HG03066 (cell line): ENCODE measurements around the gene ULBP3.

Experiments
- ATAC-seq: cut with Tn5 transposase; IDR thresholded peaks from one replicate; pipeline ENCODE4 v1.9.1; 2021; ENCODE audit warnings: low read depth; ENCODE audit not compliant: unreplicated experiment

Gene ULBP3

GRCh38 chr6:150068720-150069648 lies at the start of gene ULBP3:
ULBP3 (minus strand) TSS chr6:150069121; CDS start chr6:150069066, 55 bp downstream.
- ATAC-seq = peak; percentile 49

GRCh38 chr6:150118627-150119026 lies 49.7 kb upstream of the ULBP3 start:
- no peak for ATAC-seq

DNA sequence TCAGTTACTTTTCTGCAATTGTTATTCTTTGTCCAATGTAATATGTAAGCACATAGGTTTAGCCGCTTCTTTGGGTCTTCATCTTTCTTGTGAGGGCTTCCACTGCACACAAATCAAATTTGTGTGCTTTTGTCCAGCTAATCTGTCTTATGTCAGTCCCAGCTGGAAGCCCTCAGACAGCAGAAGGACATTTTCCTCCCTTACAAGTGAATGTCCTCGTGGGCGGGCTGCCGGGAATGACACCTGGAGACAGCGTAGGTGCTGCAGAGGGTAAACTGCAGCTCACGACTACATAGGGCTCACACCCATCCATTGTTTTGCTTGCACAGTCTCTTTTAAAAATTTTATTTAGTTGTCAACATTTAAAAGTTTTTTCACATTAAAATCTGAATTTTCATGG lies 49.3 kb upstream of the ULBP3 start:
- no peak for ATAC-seq

- no peak for ATAC-seq
These were observed 47.4 kb upstream of the ULBP3 start for GRCh38 chr6:150116200-150116800.

DNA sequence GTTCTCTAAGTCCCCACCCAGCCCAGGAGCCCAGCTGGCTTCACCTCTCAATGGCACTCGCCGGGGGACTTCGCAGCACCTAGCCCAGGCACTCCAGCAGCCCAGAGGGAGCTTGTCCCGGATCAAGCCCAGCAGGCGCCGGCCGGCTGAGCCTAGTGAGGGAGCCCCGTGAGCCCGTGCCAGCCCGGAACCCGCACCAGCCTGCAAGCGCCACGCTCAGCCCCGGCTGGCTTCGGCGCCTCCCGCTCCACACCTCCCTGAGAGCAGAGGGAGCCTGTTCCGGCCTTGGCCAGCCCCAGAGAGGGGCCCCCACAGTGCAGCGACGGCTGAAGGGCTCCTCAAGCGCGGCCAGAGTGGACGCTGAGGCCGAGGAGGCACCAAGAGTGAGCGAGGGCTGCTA lies 46.8 kb upstream of the ULBP3 start:
- ATAC-seq = no peak

DNA sequence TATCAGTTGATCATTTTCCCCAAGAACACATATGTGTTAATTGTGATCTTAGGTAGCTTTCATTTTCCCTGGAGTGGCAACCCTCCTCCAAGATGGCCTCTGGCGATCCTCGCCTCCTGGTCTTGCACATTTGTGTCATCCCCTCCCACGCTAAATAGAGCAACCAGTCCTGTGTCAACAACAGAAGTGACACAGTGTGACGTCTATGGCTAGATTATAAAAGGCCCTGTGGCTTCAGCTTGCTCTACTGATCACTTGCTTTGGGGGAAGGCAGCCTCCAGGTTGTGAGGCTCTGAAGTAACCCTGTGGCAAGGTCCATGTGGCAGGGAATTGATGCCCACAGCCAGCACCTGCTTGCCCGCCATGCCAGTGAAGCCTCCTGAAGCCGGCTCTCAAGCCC lies 43.3 kb upstream of the ULBP3 start:
- ATAC-seq = no peak

GRCh38 chr6:150102750-150103270 lies 33.9 kb upstream of the ULBP3 start:
- ATAC-seq = no peak

GRCh38 chr6:150100745-150101144 lies 31.8 kb upstream of the ULBP3 start:
- ATAC-seq = no peak

GRCh38 chr6:150099953-150100352 lies 31.0 kb upstream of the ULBP3 start:
- no peak for ATAC-seq

GRCh38 chr6:150099546-150099945 lies 30.6 kb upstream of the ULBP3 start:
- no peak for ATAC-seq

DNA sequence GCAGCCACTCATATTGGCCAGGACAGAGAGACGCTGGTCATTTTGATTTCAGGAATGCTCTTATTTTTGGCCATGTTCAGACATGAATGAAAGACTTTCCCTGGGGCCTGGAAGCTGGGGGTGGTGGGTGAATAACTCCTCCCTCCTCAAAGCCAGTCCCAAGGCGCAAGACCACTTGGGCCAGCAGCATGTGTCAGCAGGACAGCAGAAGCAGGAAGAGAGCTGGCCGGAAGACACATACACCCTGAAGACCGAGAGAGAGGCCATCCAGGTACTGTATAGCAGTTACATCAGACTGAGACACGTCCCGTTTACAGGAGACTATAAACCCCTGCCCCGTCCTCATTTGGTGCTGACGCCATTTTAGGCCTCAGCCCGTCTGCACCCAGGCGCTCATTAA lies 29.2 kb upstream of the ULBP3 start:
- no peak for ATAC-seq

DNA sequence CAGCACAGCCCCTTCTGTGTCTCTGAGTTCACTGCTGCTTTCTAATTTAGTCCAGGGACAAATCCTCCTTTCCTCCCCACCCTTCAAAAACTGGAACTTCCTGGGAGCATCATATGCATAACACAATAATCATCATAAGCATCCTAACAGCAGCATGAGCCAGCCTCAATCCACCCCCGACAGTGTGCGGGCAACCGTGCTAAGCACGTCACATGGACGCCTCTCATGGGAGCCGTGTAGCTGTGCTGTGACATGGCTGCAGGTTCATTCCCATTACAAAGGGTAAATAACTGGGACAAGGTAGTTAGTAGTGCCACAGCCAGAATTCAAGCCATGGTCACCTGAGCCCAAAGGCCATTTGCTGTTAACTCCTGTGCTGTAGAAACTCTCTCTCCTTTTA lies 24.5 kb upstream of the ULBP3 start:
- ATAC-seq = no peak

DNA sequence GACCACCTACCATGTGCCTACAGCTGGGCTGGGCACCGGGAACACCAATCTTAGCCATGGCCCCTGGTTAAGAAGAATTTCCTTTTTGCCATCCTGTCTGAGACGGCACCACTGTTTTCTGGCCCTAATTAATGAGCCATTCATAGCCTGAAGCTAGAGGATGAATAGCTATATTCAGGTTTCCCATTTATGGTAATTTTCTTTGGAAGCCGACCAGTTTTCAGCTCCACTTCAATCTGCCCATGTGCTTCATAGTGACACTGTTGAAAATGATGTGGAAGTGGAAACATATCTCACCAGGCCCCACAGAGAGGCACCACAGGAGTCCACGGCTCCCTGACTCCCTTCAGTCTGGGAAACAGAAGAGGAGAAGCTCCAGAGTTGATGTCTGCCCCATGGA lies 22.6 kb upstream of the ULBP3 start:
- ATAC-seq = no peak

DNA sequence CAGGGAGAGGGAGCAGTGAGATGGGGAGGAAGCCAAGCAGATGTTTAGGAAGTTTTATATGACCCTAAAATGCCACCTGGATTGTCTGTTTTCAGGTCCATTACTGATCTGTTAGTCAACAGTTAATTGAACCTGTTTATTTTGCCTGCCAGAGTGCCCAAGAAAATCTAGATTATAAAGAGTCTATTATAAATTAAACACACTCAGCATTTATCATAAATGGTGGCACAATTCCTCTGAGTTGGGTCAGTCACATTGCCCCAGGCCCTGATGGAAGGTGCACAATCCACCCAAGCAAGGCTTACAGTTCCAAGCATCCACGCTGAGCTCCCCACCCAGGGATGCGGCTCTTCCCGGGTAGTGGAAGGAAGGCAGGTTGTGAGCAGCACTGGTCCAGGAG lies 21.4 kb upstream of the ULBP3 start:
- ATAC-seq = no peak

DNA sequence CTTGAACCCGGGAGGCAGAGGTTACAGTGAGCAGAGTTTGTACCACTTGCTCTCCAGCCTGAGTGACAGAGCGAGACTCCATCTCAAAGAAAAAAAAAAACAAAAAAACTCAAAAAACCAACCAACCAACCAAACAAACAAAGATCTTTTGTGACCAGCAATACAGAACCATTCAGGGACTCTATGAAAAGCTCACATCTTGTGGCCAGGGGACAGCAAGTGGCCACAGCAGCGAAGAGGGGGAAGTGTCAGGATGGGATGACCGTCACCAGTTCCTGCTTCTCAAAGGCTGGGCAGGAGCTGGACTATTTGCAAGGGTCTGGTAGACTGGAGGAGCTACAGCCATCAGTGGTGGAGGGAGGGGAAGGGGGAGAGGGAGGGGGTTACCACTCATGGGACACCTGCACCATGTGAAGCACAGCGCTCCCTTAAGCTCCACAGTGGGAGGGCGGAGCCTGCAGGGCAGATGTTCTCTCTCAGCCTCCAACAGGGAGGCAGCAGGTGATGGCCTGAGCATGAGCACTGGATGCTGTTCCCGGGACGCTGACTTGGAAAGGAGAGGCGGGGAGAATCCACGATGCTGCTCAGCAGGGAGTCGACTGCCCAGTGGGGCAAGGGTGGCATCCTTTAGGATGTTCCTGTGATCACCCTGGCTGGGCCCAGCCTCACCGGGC lies 19.7 kb upstream of the ULBP3 start:
- no peak for ATAC-seq

DNA sequence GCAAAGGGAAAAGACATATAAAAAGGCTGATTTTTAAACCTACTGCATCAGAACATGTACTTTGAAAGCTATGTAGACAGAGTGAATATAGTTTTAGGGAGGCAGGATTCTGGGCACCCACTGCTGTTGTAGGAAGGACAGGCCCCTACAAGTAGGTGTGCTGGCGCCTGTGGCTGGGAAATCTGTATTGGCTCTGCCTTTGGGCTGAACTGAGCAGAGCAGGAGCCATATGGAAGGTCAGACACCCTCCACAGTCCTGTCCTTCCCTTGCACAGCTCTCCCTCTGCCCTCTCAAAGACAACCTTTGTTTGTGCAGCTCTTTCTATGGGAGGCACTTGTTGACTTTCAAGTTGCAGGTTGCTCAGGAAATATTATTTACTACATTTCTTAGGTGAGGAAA lies 18.4 kb upstream of the ULBP3 start:
- ATAC-seq = no peak

DNA sequence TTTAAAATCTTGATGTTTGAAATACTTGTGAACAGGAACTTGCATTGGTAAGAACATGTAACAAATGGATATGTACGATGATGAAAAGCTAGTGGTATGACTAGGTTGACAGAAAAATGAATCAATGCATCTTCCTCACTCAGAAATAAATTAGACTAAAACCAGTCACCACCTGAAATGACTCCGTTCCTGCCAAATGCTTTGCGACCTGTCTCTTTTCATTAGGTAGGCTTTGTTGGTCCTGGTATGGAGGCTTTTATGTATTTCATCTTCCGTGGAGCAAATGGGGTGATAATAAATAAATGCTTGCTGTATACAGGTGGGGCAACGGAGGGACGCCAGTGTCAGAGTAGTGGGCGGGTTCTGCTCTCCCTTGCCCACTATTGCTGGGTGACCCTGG lies 17.1 kb upstream of the ULBP3 start:
- ATAC-seq = no peak

DNA sequence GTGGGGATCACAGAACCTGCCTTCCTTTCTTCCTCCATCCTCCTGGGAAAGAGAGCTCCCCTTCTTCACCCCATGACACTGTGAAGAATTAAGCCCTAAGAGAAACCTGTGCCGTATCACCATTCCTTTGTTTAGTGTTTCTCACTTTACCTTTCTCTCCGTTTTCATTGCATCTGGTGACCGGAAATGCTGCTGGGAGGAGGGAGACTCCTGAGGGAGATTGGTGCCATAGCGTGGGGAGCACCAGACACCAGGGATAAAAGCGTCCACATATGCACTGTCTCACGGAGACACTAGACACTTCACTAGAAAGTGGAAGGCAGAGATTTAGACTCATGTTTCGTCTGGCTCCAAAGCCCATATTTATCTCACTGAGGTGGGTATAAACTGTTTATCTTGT lies 15.5 kb upstream of the ULBP3 start:
- no peak for ATAC-seq

DNA sequence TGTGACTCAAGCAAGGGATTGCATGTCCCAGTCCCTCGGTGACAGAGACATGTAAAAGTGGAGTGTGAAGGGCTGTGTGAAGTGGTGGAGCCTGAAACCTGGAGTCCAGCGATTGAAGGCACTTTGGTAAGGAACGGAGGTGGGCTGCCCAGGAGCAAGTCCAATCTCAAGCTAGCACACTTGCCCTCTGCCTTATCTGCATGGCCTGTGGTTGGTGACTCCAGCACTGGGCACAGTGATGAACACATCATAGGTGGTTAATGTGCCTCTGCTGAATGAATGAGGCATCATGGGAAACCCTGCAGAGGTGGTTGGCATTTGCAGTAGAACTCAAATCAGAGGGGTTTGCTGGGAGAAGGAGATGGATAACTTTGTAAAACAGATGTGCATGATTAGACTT lies 14.9 kb upstream of the ULBP3 start:
- ATAC-seq = no peak

GRCh38 chr6:150081702-150082101 lies 12.8 kb upstream of the ULBP3 start:
- ATAC-seq = no peak

- no peak for ATAC-seq
These were observed 10.7 kb upstream of the ULBP3 start for GRCh38 chr6:150079604-150080003.
